Suppressor macrophage treated with lipopolysaccharide for 1 hour (primary cell): ENCODE data around the gene BBOF1.

ENCODE experiments used
- DNase-seq, 3 donors: peaks; one replicate each; pipeline ENCODE4 v3.0.0-alpha.2; 2020 to 2022

The BBOF1 gene

DNA sequence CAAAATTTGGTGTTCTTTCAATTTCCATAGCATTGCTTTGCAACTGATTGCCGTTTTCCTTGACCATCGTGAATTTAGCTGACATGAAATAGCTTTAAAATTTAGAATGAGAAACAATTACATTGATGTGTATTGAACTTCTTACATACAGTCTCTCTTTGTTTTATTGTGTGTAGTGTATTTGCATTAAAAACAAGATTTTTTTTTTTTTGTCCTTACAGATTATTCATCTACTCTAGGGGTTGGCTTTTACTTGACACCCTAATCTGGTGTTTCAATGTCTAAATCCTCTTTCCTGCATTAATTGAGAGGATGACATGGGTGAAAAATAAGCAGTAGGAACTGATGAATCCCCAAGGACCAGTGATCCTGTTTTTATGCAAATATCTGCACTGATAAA lies 86.2 kb downstream of the BBOF1 start:
- no peak for DNase-seq

DNA sequence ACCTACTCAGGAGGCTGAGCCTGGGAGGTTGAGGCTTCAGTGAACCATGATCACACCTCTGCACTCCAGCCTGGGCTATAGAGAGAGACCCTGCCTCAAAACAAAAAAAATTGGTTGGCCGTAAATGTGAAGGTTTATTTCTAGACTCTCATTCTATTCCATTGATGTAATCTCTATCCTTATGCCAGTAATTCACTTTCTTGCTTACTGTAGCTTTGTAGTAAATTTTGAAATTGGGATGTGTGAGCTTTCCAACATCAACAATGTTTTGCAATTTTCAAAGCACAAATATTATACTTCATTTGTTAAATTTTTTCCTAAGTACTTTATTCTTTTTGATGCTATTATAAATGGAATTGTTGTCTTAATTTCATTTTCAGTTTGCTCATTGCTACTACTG lies 90.2 kb downstream of the BBOF1 start:
- no peak for DNase-seq

DNA sequence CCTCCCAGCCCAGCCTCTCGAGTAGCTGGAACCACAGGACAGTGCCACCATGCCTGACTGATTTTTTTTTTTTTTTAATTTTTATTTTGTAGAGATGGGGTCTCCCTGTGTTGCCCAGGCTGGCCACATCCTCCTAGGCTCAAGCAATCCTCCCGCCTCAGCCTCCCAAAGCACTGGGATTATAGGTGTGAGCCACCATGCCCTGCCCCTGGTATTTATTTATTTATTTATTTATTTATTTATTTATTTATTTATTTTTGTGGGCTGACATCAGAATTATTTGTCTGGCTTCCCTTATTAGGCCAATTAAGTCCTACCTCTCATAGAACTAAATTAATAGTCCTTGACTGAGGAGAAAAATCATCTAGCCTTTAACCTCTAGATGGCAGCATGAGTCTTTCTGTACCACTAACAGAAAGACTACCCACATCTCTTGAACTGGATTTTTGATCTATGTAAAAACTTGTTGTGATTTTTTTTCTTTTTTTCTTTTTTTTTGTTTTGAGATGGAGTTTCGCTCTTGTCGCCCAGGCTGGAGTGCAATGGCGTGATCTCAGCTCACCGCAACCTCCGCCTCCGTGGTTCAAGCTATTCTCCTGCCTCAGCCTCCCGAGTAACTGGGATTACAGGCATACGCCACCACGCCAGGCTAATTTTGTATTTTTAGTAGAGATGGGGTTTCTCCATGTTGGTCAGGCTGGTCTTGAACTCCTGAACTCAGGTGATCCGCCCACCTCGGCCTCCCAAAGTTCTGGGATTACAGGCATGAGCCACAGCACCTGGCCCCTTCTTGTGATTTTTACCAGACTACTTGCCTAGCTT lies 92.5 kb downstream of the BBOF1 start:
- peak; percentile 65 to 85 (median 76) for DNase-seq
